ENCODE data around the gene ADAMTS10.
"Not testable (repeated sequence)": the region's sequence is repeated elsewhere in the genome, so short reads cannot be mapped to it uniquely, and the experiment has no call there.

Gene ADAMTS10

DNA sequence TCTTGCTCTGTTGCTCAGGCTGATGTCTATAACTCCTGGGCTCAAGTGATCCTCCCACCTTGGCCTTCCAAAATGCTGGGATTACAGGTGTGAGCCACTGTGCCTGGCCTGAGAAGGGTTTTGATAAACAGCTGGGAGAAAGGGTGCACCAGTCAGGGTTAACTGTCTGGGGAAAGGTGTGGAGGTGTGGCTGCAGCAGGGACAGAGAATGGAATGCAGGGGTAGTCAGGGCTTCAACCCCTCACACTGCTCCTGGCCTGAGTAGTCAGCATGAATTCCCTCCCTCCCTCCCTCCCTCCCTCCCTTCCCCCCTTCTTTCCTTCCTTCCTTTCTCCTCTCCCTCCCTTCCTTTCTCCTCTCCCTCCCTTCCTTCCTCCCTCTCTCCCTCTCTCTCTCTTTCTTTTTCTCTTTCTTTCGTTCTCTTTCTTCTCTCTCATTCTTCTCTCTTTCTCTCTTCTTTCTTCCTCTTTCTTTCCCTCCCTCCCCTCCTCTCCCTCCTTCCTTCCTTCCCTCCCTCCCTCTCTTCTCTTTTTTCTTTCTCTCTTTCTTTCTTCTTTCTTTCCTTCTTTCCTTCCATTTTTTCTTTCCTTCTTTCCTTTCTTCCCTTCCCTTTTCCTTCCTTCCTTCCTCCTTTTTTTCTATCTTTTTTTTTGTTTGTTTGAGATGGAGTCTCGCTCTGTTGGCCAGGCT lies 49.3 kb downstream of the ADAMTS10 start:
- no peak for DNase-seq (ENCODE audit: low read depth, low spot score)

- DNase-seq (ENCODE audit: low read depth, low spot score): no peak
Observed at GRCh38 chr19:8558325-8558724, 52.2 kb downstream of the ADAMTS10 start.

DNA sequence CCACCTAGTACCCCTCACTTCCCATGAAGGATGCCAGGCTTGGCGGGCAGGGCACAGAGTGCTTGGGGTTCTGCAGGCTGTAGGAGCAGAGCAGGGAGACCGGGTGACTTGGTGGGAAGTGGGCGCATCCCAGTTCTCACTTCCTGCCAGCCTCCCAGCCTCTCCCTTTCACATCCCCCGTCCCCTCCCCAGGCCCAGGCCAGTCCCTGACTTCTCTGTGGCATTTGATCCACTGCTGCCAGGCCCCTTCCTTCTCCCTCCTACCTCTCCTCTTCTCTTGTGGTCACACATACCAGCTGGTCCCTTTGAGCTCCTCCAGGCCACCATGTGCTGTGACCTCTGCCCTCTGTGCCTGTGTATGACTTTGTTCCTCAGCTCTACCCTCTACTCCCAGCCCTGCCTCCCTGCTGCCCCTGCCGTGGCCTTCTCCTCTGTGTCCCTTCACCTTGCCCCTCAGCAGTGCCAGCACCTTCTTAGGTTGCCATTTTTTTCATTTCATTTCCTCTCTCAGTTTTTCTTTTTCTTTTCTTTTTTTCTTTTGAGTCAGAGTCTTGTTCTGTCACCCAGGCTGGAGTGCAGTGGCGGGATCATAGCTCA lies 52.8 kb downstream of the ADAMTS10 start:
- DNase-seq (ENCODE audit: low read depth, low spot score): no peak

- not testable (repeated sequence) for DNase-seq (ENCODE audit: low read depth, low spot score)
Observed at GRCh38 chr19:8553729-8554128, 56.8 kb downstream of the ADAMTS10 start.

- DNase-seq (ENCODE audit: low read depth, low spot score): no peak
Observed at GRCh38 chr19:8552810-8553209, 57.7 kb downstream of the ADAMTS10 start.

DNA sequence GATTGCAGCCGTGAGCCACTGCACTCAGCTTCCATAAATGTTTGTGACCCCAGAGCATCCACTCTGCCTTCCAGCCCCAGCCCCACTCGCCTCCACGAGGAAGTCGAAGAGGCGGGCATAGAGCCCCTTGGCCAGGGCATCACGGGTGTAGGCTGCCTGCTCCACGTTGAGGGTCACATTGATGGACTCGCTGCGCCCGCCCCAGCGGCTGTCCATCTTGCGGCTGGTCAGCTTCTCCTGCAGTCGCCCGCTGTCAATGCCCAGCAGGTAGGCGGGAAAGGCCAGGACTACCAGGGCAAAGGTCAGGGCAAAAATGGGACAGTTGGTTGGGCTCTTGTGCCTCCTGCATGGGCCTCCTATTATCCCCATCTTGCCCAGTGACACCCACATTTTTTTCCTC lies 60.4 kb downstream of the ADAMTS10 start:
- no peak for DNase-seq (ENCODE audit: low read depth, low spot score)

DNA sequence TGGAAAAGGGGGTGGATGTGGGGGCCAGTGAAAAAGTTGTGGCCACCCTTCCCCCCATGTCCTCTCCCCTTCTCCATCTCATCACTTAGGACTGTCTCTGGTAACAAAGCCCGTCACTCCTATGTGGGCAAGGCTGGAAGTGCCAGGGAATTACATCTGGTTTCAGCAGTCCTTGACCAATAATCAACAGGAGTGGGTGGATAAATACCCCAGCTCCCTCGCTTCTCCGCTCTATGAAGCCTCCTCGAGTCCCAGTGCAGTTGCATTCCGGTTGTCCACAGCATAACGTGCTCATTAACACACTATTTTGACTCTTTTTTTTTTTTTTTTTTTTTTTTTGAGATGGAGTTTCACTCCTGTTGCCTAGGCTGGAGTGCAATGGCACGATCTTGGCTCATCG lies 64.8 kb downstream of the ADAMTS10 start:
- DNase-seq (ENCODE audit: low read depth, low spot score): no peak

GRCh38 chr19:8544168-8544567 lies 66.3 kb downstream of the ADAMTS10 start:
- DNase-seq (ENCODE audit: low read depth, low spot score): no peak

DNA sequence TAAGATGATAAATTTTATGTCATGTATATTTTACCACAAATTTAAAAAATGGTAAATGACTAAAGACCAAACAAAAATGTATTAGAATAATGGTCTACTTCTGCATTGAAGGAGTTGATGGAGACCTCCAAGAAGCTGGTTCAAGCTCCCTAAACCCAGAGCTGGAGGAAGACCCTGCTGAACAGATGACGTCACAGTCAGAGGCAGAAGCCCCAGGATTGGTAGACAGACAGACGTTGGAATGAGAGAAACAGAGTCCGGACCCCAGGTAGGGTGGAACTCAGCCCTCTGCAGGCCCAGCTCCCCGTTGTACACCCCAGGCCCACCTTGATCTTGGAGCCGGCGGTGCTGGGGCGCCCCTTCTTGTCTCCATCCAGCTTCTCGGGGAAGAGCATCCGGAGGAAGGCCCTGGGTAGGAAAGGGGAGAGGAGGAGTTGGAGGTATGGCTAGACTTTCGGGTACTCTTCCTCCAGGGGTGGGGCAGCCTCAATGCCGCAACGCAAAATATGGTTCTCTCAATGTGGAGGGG lies 70.8 kb downstream of the ADAMTS10 start:
- DNase-seq (ENCODE audit: low read depth, low spot score): no peak

DNA sequence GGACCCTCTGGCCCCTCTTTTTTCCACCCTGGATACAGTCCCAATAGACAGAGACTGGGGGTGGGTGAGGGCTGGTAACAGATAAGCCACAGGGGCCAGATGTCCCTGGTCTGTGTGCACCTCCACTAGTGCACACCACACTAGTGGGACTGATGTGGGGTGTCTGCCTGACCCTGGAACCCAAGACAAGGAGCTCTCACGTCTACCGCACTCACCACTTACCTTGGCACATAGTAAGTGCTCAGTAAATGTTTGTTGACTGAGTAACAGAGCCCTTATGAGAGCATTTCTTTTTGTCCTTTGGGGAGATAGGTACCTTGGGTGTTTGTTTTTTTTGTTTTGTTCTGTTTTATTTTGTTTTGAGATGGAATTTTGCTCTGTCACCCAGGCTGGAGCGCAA lies 73.4 kb downstream of the ADAMTS10 start:
- DNase-seq (ENCODE audit: low read depth, low spot score): no peak

GRCh38 chr19:8536282-8536681 lies 74.2 kb downstream of the ADAMTS10 start:
- DNase-seq (ENCODE audit: low read depth, low spot score): no peak

DNA sequence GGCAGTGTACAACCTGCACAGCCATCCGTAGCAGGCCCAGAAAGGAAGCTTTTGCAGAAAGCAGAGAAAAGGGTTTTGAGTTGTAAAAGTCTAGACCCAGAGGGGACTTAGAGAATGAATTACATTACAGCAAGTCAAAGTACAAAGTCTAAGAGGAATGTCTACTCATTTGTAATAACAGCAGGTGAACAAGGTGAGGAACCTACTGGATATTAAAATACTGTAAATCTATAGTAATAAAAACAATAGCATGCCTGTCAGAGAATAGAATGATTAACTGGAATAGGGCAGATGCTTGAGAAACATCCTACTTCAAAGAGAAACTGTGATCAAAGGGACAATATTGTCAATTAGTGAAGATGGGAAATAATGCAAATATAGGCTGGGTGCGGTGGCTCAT lies 78.3 kb downstream of the ADAMTS10 start:
- DNase-seq (ENCODE audit: low read depth, low spot score): no peak

DNA sequence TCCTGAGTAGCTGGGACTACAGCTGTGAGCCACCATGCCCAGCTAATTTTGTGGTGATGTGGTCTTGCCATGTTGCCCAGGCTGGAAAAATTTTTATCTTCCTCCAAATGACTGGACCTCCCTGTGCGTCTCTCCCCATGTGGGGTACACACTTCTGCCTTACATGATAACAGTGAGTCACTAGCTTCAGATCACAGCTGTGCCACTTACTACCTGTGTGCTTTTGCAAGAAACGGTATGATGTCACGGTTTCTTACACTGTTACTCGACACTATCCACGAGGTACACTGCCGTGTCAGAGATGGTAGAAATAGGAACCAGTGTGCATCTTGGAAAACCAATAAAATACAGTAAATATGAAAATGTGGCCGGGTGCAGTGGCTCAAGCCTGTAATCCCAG lies 79.0 kb downstream of the ADAMTS10 start:
- no peak for DNase-seq (ENCODE audit: low read depth, low spot score)
